Muscle of leg (tissue), 11 donors: ENCODE measurements around the gene TTPAL. TPM values are rescaled to one million over a fixed set of nuclear protein-coding genes. Genes with fewer than 3 reads are reported as not detected.

Source experiments
- DNase-seq: peaks from one replicate; pipeline ENCODE4 v3.0.0; 2013
- H3K27ac ChIP-seq: one replicate; pipeline ENCODE4 v1.5.1; 2013; ENCODE audit warnings: mild to moderate bottlenecking, low read length, control low read depth
- H3K27me3 ChIP-seq: one replicate; pipeline ENCODE4 v1.6.1; 2013; ENCODE audit warnings: low read length; ENCODE audit not compliant: control insufficient read depth, insufficient read depth
- H3K36me3 ChIP-seq: one replicate; pipeline ENCODE4 v1.6.1; 2013; ENCODE audit warnings: low read length; ENCODE audit not compliant: control insufficient read depth, insufficient read depth
- H3K4me1 ChIP-seq: one replicate; pipeline ENCODE4 v1.6.1; 2013; ENCODE audit warnings: low read length; ENCODE audit not compliant: control insufficient read depth, insufficient read depth
- H3K4me3 ChIP-seq: one replicate; pipeline ENCODE4 v1.5.1; 2013; ENCODE audit warnings: low read length, control low read depth
- H3K9me3 ChIP-seq: replicated peaks from 2 replicates; pipeline ENCODE4 v1.6.1; 2013; ENCODE audit warnings: low read depth, low read length; ENCODE audit not compliant: control insufficient read depth
- WGBS: methylation state at CpG from one replicate; pipeline ENCODE4 v1.1.5; 2013; ENCODE audit warnings: missing lambda C conversion rate; ENCODE audit not compliant: insufficient coverage; 5-methylcytosine and 5-hydroxymethylcytosine counted together
- polyA plus RNA-seq, 8 donors: library from polyadenylated mRNA; unstranded; fragments of 120-200 nt; gene quantifications; one replicate each; pipeline versions ENCODE4 v1.2.1 to v1.2.3, GENCODE V29; 2013; ENCODE audit warnings: inconsistent platforms in 1 of 8, low replicate concordance in 1 of 8; ENCODE audit not compliant: insufficient read length in 8 of 8, insufficient read depth in 1 of 8
- total RNA-seq: library from RNA; stranded (reverse); fragments of 120-200 nt; gene quantifications from one replicate; pipeline ENCODE4 v1.2.4, GENCODE V29; 2013

TTPAL gene
- total and polyA plus RNA-seq, 9 donors = 3.3 to 7.5 (median 5.4) TPM

- Histone ChIP-seq H3K27ac (no peak overlapping the region), H3K36me3 (peaks cover 45% of the 10 kb centered on the region)
- WGBS = 78% methylated on average over 2 of the region's 6 CpGs
Measured at GRCh38 chr20:44481719-44482416, 6.2 kb downstream of the TTPAL start.

GRCh38 chr20:44483112-44483511 lies 7.4 kb downstream of the TTPAL start:
- no peaks in the 10 kb centered on the region for H3K9me3 ChIP-seq
- DNase-seq = no peak
- H3K36me3 ChIP-seq = peaks cover 49% of the 10 kb centered on the region
- no peaks in the 10 kb centered on the region for H3K4me1 ChIP-seq
- no peak overlapping the region for H3K4me3 ChIP-seq
- H3K27me3 ChIP-seq = no peaks in the 10 kb centered on the region
- H3K27ac ChIP-seq = no peak overlapping the region
- 84% methylated on average over 4 of the region's 5 CpGs for WGBS

More at GRCh38 chr20:44481719-44482416, 6.2 kb downstream of the TTPAL start:
- Histone ChIP-seq H3K9me3 (no peaks in the 10 kb centered on the region), H3K27me3 (no peaks in the 10 kb centered on the region), H3K4me1 (no peaks in the 10 kb centered on the region), H3K4me3 (no peak overlapping the region)
- DNase-seq = no peak

GRCh38 chr20:44485078-44485829 lies 9.6 kb downstream of the TTPAL start:
- peaks cover 63% of the 10 kb centered on the region for H3K36me3 ChIP-seq
- no peak overlapping the region for H3K27ac ChIP-seq
- no peak for DNase-seq
- no peak overlapping the region for H3K4me3 ChIP-seq
- WGBS = 92% methylated on average over 2 of the region's 7 CpGs
- H3K27me3 ChIP-seq = no peaks in the 10 kb centered on the region
- no peaks in the 10 kb centered on the region for H3K9me3 ChIP-seq
- no peaks in the 10 kb centered on the region for H3K4me1 ChIP-seq

GRCh38 chr20:44485830-44486198 lies 10.1 kb downstream of the TTPAL start:
- Histone ChIP-seq H3K9me3 (no peaks in the 10 kb centered on the region), H3K27me3 (no peaks in the 10 kb centered on the region), H3K4me1 (no peaks in the 10 kb centered on the region), H3K36me3 (peaks cover 61% of the 10 kb centered on the region), H3K27ac (no peak overlapping the region), H3K4me3 (no peak overlapping the region)
- DNase-seq = no peak
- WGBS = no CpG with 5 or more reads among the region's 2 CpGs

GRCh38 chr20:44488551-44488950 lies 12.9 kb downstream of the TTPAL start:
- Histone ChIP-seq H3K27ac (no peak overlapping the region), H3K4me3 (no peak overlapping the region), H3K9me3 (no peaks in the 10 kb centered on the region), H3K4me1 (no peaks in the 10 kb centered on the region), H3K36me3 (peaks cover 59% of the 10 kb centered on the region), H3K27me3 (no peaks in the 10 kb centered on the region)
- WGBS = 86% methylated on average over 5 of the region's 5 CpGs
- DNase-seq = no peak

GRCh38 chr20:44489223-44489622 lies 13.5 kb downstream of the TTPAL start:
- WGBS = 89% methylated on average over 8 of the region's 9 CpGs
- peaks cover 61% of the 10 kb centered on the region for H3K36me3 ChIP-seq
- H3K4me3 ChIP-seq = no peak overlapping the region

GRCh38 chr20:44489931-44490330 lies 14.3 kb downstream of the TTPAL start:
- no peaks in the 10 kb centered on the region for H3K27me3 ChIP-seq
- WGBS = 82% methylated on average over 2 of the region's 3 CpGs
- no peak for DNase-seq

More at GRCh38 chr20:44489223-44489622, 13.5 kb downstream of the TTPAL start:
- Histone ChIP-seq H3K9me3 (no peaks in the 10 kb centered on the region), H3K27ac (no peak overlapping the region), H3K27me3 (no peaks in the 10 kb centered on the region), H3K4me1 (no peaks in the 10 kb centered on the region)
- DNase-seq = no peak

GRCh38 chr20:44491635-44492395 lies 16.1 kb downstream of the TTPAL start:
- Histone ChIP-seq H3K36me3 (peaks cover 71% of the 10 kb centered on the region), H3K9me3 (no peaks in the 10 kb centered on the region), H3K27ac (no peak overlapping the region), H3K4me3 (no peak overlapping the region), H3K4me1 (no peaks in the 10 kb centered on the region), H3K27me3 (no peaks in the 10 kb centered on the region)
- DNase-seq = no peak
- 57% methylated on average over 5 of the region's 5 CpGs for WGBS

More at GRCh38 chr20:44489931-44490330, 14.3 kb downstream of the TTPAL start:
- Histone ChIP-seq H3K4me3 (no peak overlapping the region), H3K36me3 (peaks cover 62% of the 10 kb centered on the region), H3K4me1 (no peaks in the 10 kb centered on the region), H3K9me3 (no peaks in the 10 kb centered on the region), H3K27ac (no peak overlapping the region)

- H3K4me1 ChIP-seq = no peaks in the 10 kb centered on the region
- H3K9me3 ChIP-seq = no peaks in the 10 kb centered on the region
- no peaks in the 10 kb centered on the region for H3K27me3 ChIP-seq
- H3K36me3 ChIP-seq = peaks cover 70% of the 10 kb centered on the region
- H3K27ac ChIP-seq = no peak overlapping the region
- WGBS = no CpG with 5 or more reads among the region's 1 CpG
- no peak for DNase-seq
- H3K4me3 ChIP-seq = no peak overlapping the region
Measured at GRCh38 chr20:44494266-44494665, 18.6 kb downstream of the TTPAL start.

GRCh38 chr20:44494681-44495080 lies 19.0 kb downstream of the TTPAL start:
- WGBS = 90% methylated on average over 3 of the region's 3 CpGs

More at GRCh38 chr20:44494681-44495080, 19.0 kb downstream of the TTPAL start:
- Histone ChIP-seq H3K4me1 (no peaks in the 10 kb centered on the region), H3K27ac (no peak overlapping the region), H3K9me3 (no peaks in the 10 kb centered on the region), H3K27me3 (no peaks in the 10 kb centered on the region), H3K36me3 (peaks cover 65% of the 10 kb centered on the region), H3K4me3 (no peak overlapping the region)
- no peak for DNase-seq
